Astrocyte (in vitro differentiated cells and primary cell): ENCODE measurements around the gene UBE2E2. TPM values are rescaled to one million over a fixed set of nuclear protein-coding genes. Genes with fewer than 3 reads are reported as not detected.

Experiments used
- DNase-seq: peaks from one replicate; pipeline ENCODE4 v3.0.0-alpha.2; 2010; ENCODE audit warnings: low read depth
- FAIRE-seq: peaks from 2 replicates; lab custom pipeline; 2011; peaks lifted over from hg19 to GRCh38; lab: Jason Lieb, UNC
- H2AFZ ChIP-seq: 2 replicates; pipeline ENCODE4 v1.6.0; 2012; ENCODE audit warnings: low read depth, low read length, inconsistent platforms
- H3K27ac ChIP-seq: 2 replicates; pipeline ENCODE4 v1.5.1; 2011; ENCODE audit warnings: low read depth, low read length, inconsistent platforms
- H3K27me3 ChIP-seq: 2 replicates; pipeline ENCODE4 v1.6.0; 2011; ENCODE audit warnings: low read length, inconsistent platforms; ENCODE audit not compliant: insufficient read depth
- H3K36me3 ChIP-seq: 2 replicates; pipeline ENCODE4 v1.5.1; 2011; ENCODE audit warnings: low read length, inconsistent platforms; ENCODE audit not compliant: insufficient read depth
- H3K4me1 ChIP-seq: 2 replicates; pipeline ENCODE4 v1.5.1; 2011; ENCODE audit warnings: low read length, inconsistent platforms; ENCODE audit not compliant: insufficient read depth
- H3K4me2 ChIP-seq: 2 replicates; pipeline ENCODE4 v1.6.0; 2012; ENCODE audit warnings: low read length, inconsistent platforms
- H3K4me3 ChIP-seq: 2 replicates; pipeline ENCODE4 v1.5.1; 2011; ENCODE audit warnings: low read depth, mild to moderate bottlenecking, low read length, inconsistent platforms; ENCODE audit not compliant: insufficient read depth
- H3K79me2 ChIP-seq: 2 replicates; pipeline ENCODE4 v1.6.0; 2012; ENCODE audit warnings: mild to moderate bottlenecking, low read length, inconsistent platforms; ENCODE audit not compliant: insufficient read depth
- H3K9ac ChIP-seq: 2 replicates; pipeline ENCODE4 v1.6.0; 2012; ENCODE audit warnings: mild to moderate bottlenecking, low read length, inconsistent platforms
- H3K9me3 ChIP-seq: 2 replicates; pipeline ENCODE4 v1.5.1; 2012; ENCODE audit warnings: low read depth, mild to moderate bottlenecking, low read length, inconsistent platforms; ENCODE audit not compliant: insufficient read depth
- H4K20me1 ChIP-seq: 2 replicates; pipeline ENCODE4 v1.6.0; 2012; ENCODE audit warnings: low read length, inconsistent platforms; ENCODE audit not compliant: insufficient read depth
- H3K27ac Mint-ChIP-seq: one replicate; pipeline ENCODE4 v1.8.0; 2021; ENCODE audit warnings: mild to moderate bottlenecking, mixed read lengths; ENCODE audit not compliant: unreplicated experiment
- H3K27me3 Mint-ChIP-seq: one replicate; pipeline ENCODE4 v1.8.0; 2021; ENCODE audit warnings: low read depth, mixed read lengths; ENCODE audit not compliant: unreplicated experiment
- H3K36me3 Mint-ChIP-seq: one replicate; pipeline ENCODE4 v1.8.0; 2021; ENCODE audit warnings: low read depth, mixed read lengths; ENCODE audit not compliant: unreplicated experiment
- H3K4me1 Mint-ChIP-seq: one replicate; pipeline ENCODE4 v1.8.0; 2021; ENCODE audit warnings: low read depth, mixed read lengths; ENCODE audit not compliant: unreplicated experiment
- H3K4me3 Mint-ChIP-seq: one replicate; pipeline ENCODE4 v1.8.0; 2021; ENCODE audit warnings: mild to moderate bottlenecking, moderate library complexity, mixed read lengths; ENCODE audit not compliant: unreplicated experiment
- H3K9me3 Mint-ChIP-seq: one replicate; pipeline ENCODE4 v1.8.0; 2021; ENCODE audit warnings: mild to moderate bottlenecking, mixed read lengths; ENCODE audit not compliant: unreplicated experiment
- EZH2 ChIP-seq: IDR thresholded peaks from 2 replicates; pipeline ENCODE4 v1.6.1; 2012; ENCODE audit warnings: mild to moderate bottlenecking, low read length, inconsistent platforms; ENCODE audit not compliant: insufficient read depth
- total RNA-seq: library from RNA; stranded (reverse); gene quantifications from 2 replicates; pipeline ENCODE4 v1.2.1, GENCODE V29; 2021
- TF ChIP-seq, protein P1 (sequence below): IDR thresholded peaks from 2 replicates; pipeline ENCODE4 v1.5.1; 2011; ENCODE audit warnings: low read depth, mild to moderate bottlenecking, inconsistent platforms, low read length, moderate library complexity; ENCODE audit not compliant: insufficient read depth

The UBE2E2 gene
- total RNA-seq, 1 donor from 2014 or later, result 89.8 TPM

DNA sequence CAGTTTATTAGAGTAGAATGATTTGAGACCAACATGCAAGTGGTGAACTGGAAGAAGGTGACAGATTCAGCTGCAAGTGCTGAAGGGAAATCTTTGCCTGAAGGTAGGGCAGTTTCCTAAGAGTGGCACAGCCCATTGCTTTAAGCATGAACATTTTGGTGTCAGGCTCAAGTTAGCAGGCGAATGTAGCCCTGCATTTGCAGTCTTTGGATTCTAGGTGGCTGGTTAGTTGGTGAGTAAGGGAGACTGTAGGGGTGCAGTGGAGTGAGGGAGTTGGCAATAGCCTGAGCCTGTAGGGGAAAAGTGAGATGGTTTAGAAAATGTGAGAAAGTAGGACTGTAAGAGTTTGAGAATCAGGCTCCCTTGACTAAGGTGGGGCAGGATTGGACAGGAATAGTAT lies 29.7 kb downstream of the UBE2E2 start:
- Mint-ChIP-seq H3K9me3 (no peaks in the 10 kb centered on the region), H3K27ac (no peak overlapping the region), H3K4me1 (peaks cover 20% of the 10 kb centered on the region), H3K4me3 (no peak overlapping the region), H3K27me3 (no peaks in the 10 kb centered on the region), H3K36me3 (peaks cover 2% of the 10 kb centered on the region)
- FAIRE-seq, result no peak
- TF ChIP-seq, protein P1, sequence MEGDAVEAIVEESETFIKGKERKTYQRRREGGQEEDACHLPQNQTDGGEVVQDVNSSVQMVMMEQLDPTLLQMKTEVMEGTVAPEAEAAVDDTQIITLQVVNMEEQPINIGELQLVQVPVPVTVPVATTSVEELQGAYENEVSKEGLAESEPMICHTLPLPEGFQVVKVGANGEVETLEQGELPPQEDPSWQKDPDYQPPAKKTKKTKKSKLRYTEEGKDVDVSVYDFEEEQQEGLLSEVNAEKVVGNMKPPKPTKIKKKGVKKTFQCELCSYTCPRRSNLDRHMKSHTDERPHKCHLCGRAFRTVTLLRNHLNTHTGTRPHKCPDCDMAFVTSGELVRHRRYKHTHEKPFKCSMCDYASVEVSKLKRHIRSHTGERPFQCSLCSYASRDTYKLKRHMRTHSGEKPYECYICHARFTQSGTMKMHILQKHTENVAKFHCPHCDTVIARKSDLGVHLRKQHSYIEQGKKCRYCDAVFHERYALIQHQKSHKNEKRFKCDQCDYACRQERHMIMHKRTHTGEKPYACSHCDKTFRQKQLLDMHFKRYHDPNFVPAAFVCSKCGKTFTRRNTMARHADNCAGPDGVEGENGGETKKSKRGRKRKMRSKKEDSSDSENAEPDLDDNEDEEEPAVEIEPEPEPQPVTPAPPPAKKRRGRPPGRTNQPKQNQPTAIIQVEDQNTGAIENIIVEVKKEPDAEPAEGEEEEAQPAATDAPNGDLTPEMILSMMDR, result no peak
- TF ChIP-seq EZH2, result no peak
- Histone ChIP-seq H3K9me3 (no peaks in the 10 kb centered on the region), H3K4me1 (no peaks in the 10 kb centered on the region), H3K9ac (no peak overlapping the region), H3K4me3 (no peak overlapping the region), H3K36me3 (no peaks in the 10 kb centered on the region), H3K4me2 (no peak overlapping the region), H4K20me1 (peaks cover 62% of the 10 kb centered on the region), H2AFZ (no peak overlapping the region), H3K79me2 (peaks cover 74% of the 10 kb centered on the region), H3K27ac (no peak overlapping the region), H3K27me3 (no peaks in the 10 kb centered on the region)
- DNase-seq, result no peak

DNA sequence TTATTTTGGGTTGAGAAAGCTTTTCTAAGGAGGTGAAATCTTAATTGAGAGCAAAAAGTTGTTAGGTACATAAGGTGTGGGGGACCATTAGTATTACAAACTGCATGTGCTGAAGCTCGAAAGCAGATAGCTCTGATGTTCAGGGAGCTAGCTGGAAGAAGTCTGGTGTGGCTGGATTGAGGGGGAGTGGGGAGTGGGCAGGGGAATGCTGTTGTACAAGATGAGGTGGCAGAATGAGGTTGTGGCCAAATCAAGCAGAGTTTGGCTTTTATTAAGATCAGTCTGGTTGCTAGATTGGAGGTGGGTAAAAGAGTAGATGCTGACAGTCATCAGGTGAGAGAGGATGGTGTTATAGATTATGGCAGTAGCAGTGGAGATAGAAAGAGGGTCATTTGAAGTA lies 32.1 kb downstream of the UBE2E2 start:
- Histone ChIP-seq H4K20me1 (peaks cover 76% of the 10 kb centered on the region), H3K4me3 (no peak overlapping the region), H3K79me2 (peaks cover 75% of the 10 kb centered on the region), H3K27me3 (no peaks in the 10 kb centered on the region), H3K4me1 (no peaks in the 10 kb centered on the region), H3K9ac (no peak overlapping the region), H3K27ac (no peak overlapping the region), H3K4me2 (no peak overlapping the region), H3K36me3 (no peaks in the 10 kb centered on the region), H2AFZ (no peak overlapping the region), H3K9me3 (no peaks in the 10 kb centered on the region)
- no peak overlapping the region for H3K27ac Mint-ChIP-seq
- H3K4me1 Mint-ChIP-seq, result peaks cover 23% of the 10 kb centered on the region
- H3K9me3 Mint-ChIP-seq, result no peaks in the 10 kb centered on the region
- no peaks in the 10 kb centered on the region for H3K27me3 Mint-ChIP-seq
- H3K4me3 Mint-ChIP-seq, result no peak overlapping the region
- peaks cover 2% of the 10 kb centered on the region for H3K36me3 Mint-ChIP-seq
- no peak for TF ChIP-seq EZH2
- TF ChIP-seq, protein P1, result no peak
- no peak for FAIRE-seq
- DNase-seq, result no peak

DNA sequence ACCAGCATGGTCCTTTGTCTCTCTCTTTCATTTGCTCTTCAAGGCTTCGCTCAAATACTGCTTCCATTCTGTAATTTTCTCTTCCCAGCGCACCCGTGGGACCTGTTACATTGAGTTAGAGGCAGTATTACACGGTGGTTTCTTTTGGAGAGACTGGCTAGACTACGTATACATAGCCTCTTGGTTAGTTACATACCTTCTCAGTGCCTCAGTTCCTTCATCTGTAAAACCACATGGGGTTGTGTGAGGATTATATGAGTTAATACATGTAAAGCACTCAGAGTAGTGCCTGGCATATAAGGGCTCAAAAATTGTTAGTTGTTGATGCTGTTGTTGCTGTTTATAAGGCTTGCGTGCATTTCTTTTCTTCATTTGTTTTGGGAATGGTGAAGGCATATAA lies 33.8 kb downstream of the UBE2E2 start:
- DNase-seq (no peak), FAIRE-seq (no peak)
- Mint-ChIP-seq H3K4me3 (no peak overlapping the region), H3K27ac (no peak overlapping the region), H3K36me3 (peaks cover 2% of the 10 kb centered on the region), H3K4me1 (peaks cover 23% of the 10 kb centered on the region), H3K9me3 (no peaks in the 10 kb centered on the region), H3K27me3 (no peaks in the 10 kb centered on the region)
- Histone ChIP-seq H3K4me3 (no peak overlapping the region), H3K36me3 (no peaks in the 10 kb centered on the region), H3K9ac (no peak overlapping the region), H3K27me3 (no peaks in the 10 kb centered on the region), H3K4me2 (no peak overlapping the region), H3K79me2 (peaks cover 67% of the 10 kb centered on the region), H3K27ac (no peak overlapping the region), H3K9me3 (no peaks in the 10 kb centered on the region), H2AFZ (no peak overlapping the region), H3K4me1 (no peaks in the 10 kb centered on the region), H4K20me1 (peaks cover 78% of the 10 kb centered on the region)
- TF ChIP-seq EZH2, result no peak
- TF ChIP-seq, protein P1, result no peak
